Fibroblast of lung (primary cell): ENCODE data around the gene SLC9B2. TPM values are rescaled to one million over a fixed set of nuclear protein-coding genes. Genes with fewer than 3 reads are reported as not detected.

ENCODE experiments used
- DNase-seq, 2 donors: peaks; one replicate each; pipeline versions ENCODE4 v3.0.0 to v3.0.0-alpha.2; 2010; ENCODE audit warnings: low read depth in 2 of 2
- H2AFZ ChIP-seq: 2 replicates; pipeline ENCODE4 v1.5.1; 2012; ENCODE audit warnings: low read length, control low read depth, inconsistent platforms
- H3K27ac ChIP-seq: 2 replicates; pipeline ENCODE4 v1.5.1; 2011; ENCODE audit warnings: low read length, control low read depth; ENCODE audit not compliant: insufficient read depth
- H3K27me3 ChIP-seq: 2 replicates; pipeline ENCODE4 v1.5.1; 2011; ENCODE audit warnings: mild to moderate bottlenecking, low read length; ENCODE audit not compliant: control insufficient read depth, insufficient read depth
- H3K36me3 ChIP-seq: 2 replicates; pipeline ENCODE4 v1.5.1; 2011; ENCODE audit warnings: low read length; ENCODE audit not compliant: control insufficient read depth, insufficient read depth
- H3K4me1 ChIP-seq: 2 replicates; pipeline ENCODE4 v1.5.1; 2011; ENCODE audit warnings: low read length; ENCODE audit not compliant: control insufficient read depth, insufficient read depth; ENCODE audit errors: extremely low read depth
- H3K4me2 ChIP-seq: 2 replicates; pipeline ENCODE4 v1.5.1; 2011; ENCODE audit warnings: low read length, control low read depth; ENCODE audit not compliant: insufficient read depth; ENCODE audit errors: extremely low read depth
- H3K4me3 ChIP-seq, 4 experiments: fragments of 200-600 bp in 1 of 4; sonication (generic) in 1 of 4; replicated peaks in 1 of 4; 2 replicates each; pipeline ENCODE4 v1.5.1; 2011 to 2016; ENCODE audit warnings: low read length in 4 of 4, low read depth in 3 of 4, mild to moderate bottlenecking in 3 of 4, control low read depth in 2 of 4, inconsistent platforms in 1 of 4, mixed read lengths in 1 of 4; ENCODE audit not compliant: insufficient read depth in 1 of 4; ENCODE audit errors: control extremely low read depth in 1 of 4
- H3K79me2 ChIP-seq: 2 replicates; pipeline ENCODE4 v1.5.1; 2012; ENCODE audit warnings: mild to moderate bottlenecking, low read length, inconsistent platforms; ENCODE audit not compliant: control insufficient read depth, insufficient read depth
- H3K9ac ChIP-seq: 2 replicates; pipeline ENCODE4 v1.5.1; 2011; ENCODE audit warnings: mild to moderate bottlenecking, low read length, control low read depth; ENCODE audit not compliant: insufficient read depth
- H3K9me3 ChIP-seq: 2 replicates; pipeline ENCODE4 v1.5.1; 2012; ENCODE audit warnings: low read depth, low read length; ENCODE audit not compliant: control insufficient read depth, insufficient read depth
- H4K20me1 ChIP-seq: 2 replicates; pipeline ENCODE4 v1.5.1; 2011; ENCODE audit warnings: low read length; ENCODE audit not compliant: control insufficient read depth, insufficient read depth; ENCODE audit errors: extremely low read depth
- CTCF ChIP-seq, 2 donors: IDR thresholded peaks in 1 of 2; conservative IDR thresholded peaks in 1 of 2; 1 replicate in 1 of 2; 2 replicates in 1 of 2; pipeline ENCODE4 v1.5.1; 2011 to 2012; ENCODE audit warnings: low read length in 2 of 2, control low read depth in 1 of 2, inconsistent platforms in 1 of 2, low read depth in 1 of 2, mild to moderate bottlenecking in 1 of 2
- EZH2 ChIP-seq: IDR thresholded peaks from 2 replicates; pipeline ENCODE4 v1.5.1; 2012; ENCODE audit warnings: low read length, control low read depth, mild to moderate bottlenecking; ENCODE audit errors: missing control alignments
- polyA plus RNA-seq, 2 donors: library from polyadenylated mRNA; depleted of rRNA in 1 of 2; stranded (reverse) in 1 of 2; unstranded in 1 of 2; fragments of >200 nt; gene quantifications; 2 replicates each; pipeline ENCODE4 v1.2.1, GENCODE V29; 2011 to 2012; ENCODE audit warnings: missing spikeins in 1 of 2
- total RNA-seq: library from RNA; depleted of rRNA; stranded (reverse); fragments of >200 nt; gene quantifications from 2 replicates; pipeline ENCODE4 v1.2.1, GENCODE V29; 2014

SLC9B2 gene
- total and polyA plus RNA-seq, 2 donors (not counting 1 experiment from before 2014, with no cell fraction given), result 14.8 to 17.5 TPM

GRCh38 chr4:103085555-103086196 lies 9.1 kb upstream of the SLC9B2 start:
- Histone ChIP-seq H2AFZ (no peak overlapping the region), H3K79me2 (no peaks in the 10 kb centered on the region), H3K4me3 (no peak overlapping the region), H4K20me1 (no peaks in the 10 kb centered on the region), H3K27ac (no peak overlapping the region), H3K9ac (no peak overlapping the region), H3K4me1 (no peaks in the 10 kb centered on the region), H3K9me3 (no peaks in the 10 kb centered on the region), H3K27me3 (no peaks in the 10 kb centered on the region), H3K4me2 (no peak overlapping the region), H3K36me3 (peaks cover 3% of the 10 kb centered on the region)
- DNase-seq, result no peak
- no peak for TF ChIP-seq EZH2
- TF ChIP-seq CTCF (conservative IDR thresholded peaks at IDR 0.05 in 1 of 2, IDR thresholded peaks at IDR 0.05 in 1 of 2; ENCODE audit: low read depth in 1 of 2, low read length in 2 of 2), result no peak

GRCh38 chr4:103079621-103080020 lies 3.1 kb upstream of the SLC9B2 start:
- no peak overlapping the region for H3K4me2 ChIP-seq
- no peak overlapping the region for H3K9ac ChIP-seq
- H4K20me1 ChIP-seq, result no peaks in the 10 kb centered on the region
- H2AFZ ChIP-seq, result no peak overlapping the region
- TF ChIP-seq CTCF (conservative IDR thresholded peaks at IDR 0.05 in 1 of 2, IDR thresholded peaks at IDR 0.05 in 1 of 2; ENCODE audit: low read depth in 1 of 2, low read length in 2 of 2) (no peak), EZH2 (no peak)
- H3K4me1 ChIP-seq, result peaks cover 5% of the 10 kb centered on the region
- H3K79me2 ChIP-seq, result peaks cover 7% of the 10 kb centered on the region
- no peak overlapping the region for H3K27ac ChIP-seq
- no peaks in the 10 kb centered on the region for H3K36me3 ChIP-seq
- H3K9me3 ChIP-seq, result no peaks in the 10 kb centered on the region
- no peak for DNase-seq
- H3K27me3 ChIP-seq, result no peaks in the 10 kb centered on the region
- H3K4me3 ChIP-seq, result no peak overlapping the region

- Histone ChIP-seq H2AFZ (peak overlapping the region; percentile 83), H3K27ac (peak overlapping the region; percentile 91), H3K79me2 (peaks cover 8% of the 10 kb centered on the region), H3K36me3 (no peaks in the 10 kb centered on the region), H3K4me2 (peak overlapping the region; percentile 97), H4K20me1 (no peaks in the 10 kb centered on the region), H3K9me3 (no peaks in the 10 kb centered on the region), H3K27me3 (no peaks in the 10 kb centered on the region), H3K4me3 (peak overlapping the region; percentile 78 to 87 (median 82)), H3K4me1 (peaks cover 5% of the 10 kb centered on the region), H3K9ac (peak overlapping the region; percentile 83)
- DNase-seq, result peak; percentile 70 to 74
- TF ChIP-seq CTCF (conservative IDR thresholded peaks at IDR 0.05 in 1 of 2, IDR thresholded peaks at IDR 0.05 in 1 of 2; ENCODE audit: low read depth in 1 of 2, low read length in 2 of 2), result no peak
- no peak for TF ChIP-seq EZH2
Observed at GRCh38 chr4:103075894-103076746, 441 bp downstream of the SLC9B2 start.
